ENCODE results near the gene SP140L. TPM values are rescaled to one million over a fixed set of nuclear protein-coding genes. Genes with fewer than 3 reads are reported as not detected.

SP140L gene
- total and polyA plus RNA-seq, 2 of the 8 experiments (the other 6 are each of a cell fraction or from before 2014, with no cell fraction given), result 0.36 to 1.5 TPM

DNA sequence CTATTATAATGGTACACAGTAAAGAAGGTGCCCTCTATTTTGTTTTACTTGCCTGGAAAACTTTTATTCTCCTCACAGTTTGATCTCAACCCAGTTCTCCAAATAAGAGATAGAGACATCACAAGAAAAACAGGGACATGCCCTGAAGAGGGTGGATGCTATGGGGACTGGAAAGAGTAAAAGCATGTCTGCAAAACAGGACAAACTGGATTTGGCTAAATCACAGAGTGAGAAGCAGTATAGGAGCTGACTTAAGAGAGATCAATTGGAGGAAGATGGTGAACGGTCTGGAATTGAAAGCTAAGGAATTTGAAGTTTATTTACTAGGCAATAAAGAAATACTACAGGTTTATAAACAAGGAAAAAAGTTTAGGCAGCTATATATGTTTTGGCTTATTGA is 33.0 kb downstream of the SP140L start (continued):
- TF ChIP-seq BRCA1 (IDR thresholded peaks at IDR 0.05; ENCODE audit: low read depth, low read length) (no peak), HDAC6 (IDR thresholded peaks at IDR 0.05; ENCODE audit: low read depth, low read length) (no peak), SP1 (IDR thresholded peaks at IDR 0.05; ENCODE audit: low read depth, low read length) (no peak), EZH2 (IDR thresholded peaks at IDR 0.05; ENCODE audit: low read depth, low read length, severe bottlenecking) (no peak), SP4 (IDR thresholded peaks at IDR 0.05; ENCODE audit: low read length) (no peak)

All from H1 (cell line).